GM21529 (cell line): ENCODE measurements around the gene VAPB.

Source experiments
- ATAC-seq: cut with Tn5 transposase; IDR thresholded peaks from one replicate; pipeline ENCODE4 v1.9.1; 2021; ENCODE audit not compliant: unreplicated experiment

The VAPB gene

DNA sequence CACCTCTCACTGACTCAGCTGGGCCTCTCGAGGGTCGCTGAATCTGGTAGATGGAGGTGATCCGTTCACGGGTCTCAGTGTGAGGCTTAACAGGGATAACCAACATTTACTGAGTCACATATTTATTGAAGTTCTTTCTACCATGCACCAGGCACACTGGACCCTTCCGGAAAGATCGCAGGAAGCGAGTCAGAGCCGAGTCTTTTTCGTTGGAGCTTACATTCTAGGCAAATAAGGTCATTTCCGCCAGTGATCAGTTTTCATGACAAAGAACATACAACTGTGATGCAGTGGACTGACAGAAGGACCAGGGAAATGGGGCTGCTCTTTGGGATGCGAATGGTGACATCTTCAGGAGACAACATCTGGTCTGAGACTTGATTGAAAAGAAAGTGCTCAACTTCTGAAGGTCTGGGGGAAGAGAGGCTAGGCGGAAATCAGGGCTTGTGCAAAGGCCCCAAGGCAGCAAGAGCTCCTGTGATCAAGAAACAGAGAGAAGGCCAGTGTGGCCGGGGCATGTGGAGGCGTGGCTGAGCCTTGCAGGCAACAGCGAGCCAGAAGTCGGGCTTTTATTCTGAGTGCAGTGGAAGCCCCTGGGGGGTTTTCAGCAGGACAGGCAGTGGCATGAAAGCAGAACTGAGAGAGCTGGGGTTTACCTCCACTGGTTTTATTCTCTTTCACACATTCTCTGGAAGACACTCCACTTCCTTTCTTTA is 69.5 kb downstream of the VAPB start:
- ATAC-seq, result peak; percentile 98

DNA sequence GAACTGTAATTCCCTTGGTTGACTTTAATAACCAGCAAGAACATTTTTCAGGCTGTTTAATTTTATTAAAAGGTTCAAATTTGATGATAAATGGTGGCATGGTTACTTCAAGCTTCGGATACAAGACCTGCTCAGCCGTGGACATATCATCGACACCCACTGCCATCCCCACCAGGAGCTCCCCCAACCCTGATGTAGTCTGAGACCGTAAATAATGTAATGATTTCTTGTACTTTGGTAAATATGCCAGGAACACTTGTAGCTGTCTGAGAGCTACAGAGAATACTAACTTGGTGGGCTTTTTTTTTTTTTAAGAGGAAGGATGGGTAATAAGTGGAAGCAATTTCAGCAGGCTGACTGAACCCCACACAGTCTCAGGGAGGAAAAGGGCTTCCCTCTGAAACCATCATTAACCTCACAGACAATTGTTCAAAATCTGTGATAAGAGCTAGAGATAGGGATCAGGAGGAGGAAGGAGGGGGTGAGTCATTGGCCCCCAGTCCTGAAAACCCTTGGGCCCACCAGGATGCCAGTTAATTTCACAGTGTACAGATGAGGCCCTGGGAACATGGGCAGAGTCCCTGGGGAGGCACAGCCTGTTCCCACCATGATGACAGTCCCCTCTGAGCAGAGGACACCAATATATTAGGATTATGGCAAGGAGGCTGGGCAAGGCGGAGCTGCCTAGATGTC is 70.2 kb downstream of the VAPB start:
- peak; percentile 11 for ATAC-seq

DNA sequence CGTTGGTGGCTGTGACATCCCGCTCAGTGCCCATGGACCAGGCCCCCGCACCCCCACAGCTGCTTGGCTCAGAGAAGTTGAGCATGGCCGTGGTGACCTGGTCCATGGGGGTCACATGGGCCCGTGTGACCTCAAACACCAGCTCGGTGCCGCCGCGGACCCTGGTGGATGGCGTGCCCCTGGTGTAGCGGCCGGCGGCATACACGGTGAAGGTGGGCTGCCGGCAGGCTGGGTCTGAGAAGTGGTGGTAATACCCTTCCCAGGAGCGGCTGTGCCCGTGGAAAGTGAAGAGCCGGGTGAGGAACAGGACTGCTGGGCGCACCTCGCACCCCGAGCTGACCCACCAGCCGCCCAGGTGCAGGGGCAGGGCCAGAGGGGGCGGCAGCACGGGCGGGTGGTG is 72.1 kb downstream of the VAPB start:
- ATAC-seq, result no peak

DNA sequence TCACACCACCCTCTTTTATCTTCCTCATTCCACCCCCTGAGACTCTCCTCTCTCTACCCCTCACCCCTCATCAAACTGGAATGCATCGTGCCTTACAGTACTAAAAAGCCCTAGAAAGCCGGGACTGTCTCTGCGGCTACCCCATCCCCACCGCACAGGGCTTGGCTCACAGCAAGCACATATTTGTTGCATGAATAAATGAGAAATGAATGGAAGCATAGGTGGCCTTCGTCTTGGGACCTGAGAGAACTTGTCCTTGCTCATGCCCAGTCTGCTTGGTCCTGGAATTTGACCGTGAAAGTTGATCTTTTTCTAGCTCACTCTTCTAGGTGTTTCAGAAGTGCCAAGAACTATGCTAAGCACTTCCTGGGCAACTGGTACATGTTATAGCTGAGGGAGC is 72.9 kb downstream of the VAPB start:
- no peak for ATAC-seq

DNA sequence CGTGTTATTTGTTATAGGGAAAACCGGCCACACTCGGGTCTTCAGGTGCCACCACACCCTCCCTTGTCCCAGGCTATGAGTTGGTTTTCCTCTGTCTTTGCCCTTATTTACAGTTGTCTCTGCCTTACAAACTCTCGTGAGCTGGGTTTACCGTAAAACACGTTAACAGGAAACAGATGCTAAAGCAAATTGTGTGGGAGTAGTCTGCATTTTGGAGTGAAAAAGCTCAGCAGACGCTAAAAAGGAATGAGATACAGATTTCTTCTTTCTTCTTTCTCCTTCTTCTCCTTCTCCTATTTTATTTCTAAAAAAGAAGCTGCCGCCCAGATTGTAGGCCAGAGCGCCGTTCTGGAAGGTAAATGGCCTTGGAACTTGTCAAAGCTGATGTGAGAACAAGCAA is 74.2 kb downstream of the VAPB start:
- no peak for ATAC-seq

DNA sequence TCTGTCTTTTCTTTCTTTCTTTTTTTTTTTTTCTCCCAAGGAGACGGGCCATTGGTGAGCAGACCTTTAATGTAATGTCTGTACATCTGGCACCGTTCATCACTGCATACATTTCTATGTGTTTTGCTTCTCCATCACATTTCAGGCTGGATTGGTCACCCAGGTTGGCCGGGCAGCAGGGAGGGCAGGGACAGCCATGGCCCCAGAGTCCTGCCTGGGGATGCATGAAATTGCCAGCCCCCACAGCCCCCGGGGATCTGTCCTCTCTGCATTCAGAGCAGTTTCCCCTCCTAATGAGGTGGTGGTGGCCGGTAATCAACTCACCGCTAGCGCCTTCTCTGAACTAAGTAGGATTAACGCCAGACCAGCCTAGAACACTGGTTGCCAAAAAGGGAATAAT is 75.8 kb downstream of the VAPB start:
- no peak for ATAC-seq

DNA sequence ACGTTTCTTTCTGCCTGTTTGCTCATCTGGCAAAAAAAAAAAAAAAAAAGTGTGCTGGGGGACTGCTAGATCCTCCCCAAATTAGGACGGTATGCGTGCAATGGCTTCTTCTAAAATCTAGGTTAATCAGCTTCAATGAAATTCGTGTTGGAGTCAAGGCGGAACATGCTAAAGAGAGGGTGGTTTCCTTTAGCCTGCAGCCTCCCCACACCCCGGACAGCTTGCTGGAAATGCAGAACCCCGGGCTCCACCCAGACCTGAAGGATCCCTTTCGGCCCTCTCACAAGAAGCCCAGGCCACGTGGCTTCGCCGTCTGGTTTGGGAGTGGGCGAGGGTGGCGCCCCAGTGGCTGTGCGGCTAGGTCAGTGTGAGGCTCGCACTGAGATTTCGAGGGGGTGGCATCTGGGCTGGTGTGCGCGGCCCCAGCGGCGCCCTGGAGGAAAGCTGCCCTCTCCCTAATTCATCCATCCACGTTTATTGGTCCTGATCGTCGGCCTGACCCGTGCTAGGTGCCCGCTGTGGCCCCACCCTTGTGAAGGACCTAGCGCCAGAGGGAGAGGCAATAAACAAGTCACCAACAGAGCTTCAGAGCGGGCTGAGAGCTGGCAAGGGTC is 77.2 kb downstream of the VAPB start:
- ATAC-seq, result no peak

DNA sequence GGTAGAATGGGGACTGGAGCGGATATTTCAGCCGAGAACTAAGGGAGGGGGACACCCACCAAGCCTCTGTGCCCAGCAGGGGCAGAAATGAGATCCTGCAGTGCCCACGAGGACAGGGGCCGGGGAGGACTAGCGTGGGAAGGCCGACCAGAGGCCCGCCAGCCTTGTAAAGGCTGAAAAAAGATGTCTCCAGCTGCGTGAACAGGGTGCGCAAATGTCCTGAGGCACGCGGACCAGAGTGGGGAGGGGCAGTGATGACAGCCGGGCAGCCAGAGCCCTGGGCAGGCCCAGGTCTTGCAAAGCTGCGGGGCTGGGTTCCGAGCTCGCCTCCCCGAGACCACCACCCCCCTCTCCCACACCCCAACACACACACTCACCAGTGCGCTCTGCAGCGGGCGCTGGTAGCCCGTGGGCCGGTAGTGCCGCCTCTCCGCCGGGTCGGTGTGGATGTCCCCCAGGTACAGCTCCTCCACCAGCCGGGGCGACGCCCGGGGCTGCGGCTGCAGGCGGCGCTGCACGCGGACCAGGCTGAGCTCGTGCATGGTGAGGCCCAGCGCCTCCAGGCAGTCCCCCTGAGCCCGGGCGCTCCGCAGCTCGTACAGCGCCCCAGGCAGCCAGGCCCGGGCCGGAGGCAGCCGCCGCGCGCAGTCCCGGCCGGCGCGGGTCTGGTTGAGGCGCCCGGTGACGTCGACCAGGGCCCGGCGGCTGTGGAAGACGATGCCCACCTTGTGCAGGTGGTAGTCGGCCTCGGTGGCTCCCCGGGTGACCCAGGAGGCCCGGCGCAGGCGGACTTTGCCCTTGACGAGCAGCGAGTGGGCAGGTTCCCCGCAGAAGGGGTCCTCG is 77.9 kb downstream of the VAPB start:
- no peak for ATAC-seq

DNA sequence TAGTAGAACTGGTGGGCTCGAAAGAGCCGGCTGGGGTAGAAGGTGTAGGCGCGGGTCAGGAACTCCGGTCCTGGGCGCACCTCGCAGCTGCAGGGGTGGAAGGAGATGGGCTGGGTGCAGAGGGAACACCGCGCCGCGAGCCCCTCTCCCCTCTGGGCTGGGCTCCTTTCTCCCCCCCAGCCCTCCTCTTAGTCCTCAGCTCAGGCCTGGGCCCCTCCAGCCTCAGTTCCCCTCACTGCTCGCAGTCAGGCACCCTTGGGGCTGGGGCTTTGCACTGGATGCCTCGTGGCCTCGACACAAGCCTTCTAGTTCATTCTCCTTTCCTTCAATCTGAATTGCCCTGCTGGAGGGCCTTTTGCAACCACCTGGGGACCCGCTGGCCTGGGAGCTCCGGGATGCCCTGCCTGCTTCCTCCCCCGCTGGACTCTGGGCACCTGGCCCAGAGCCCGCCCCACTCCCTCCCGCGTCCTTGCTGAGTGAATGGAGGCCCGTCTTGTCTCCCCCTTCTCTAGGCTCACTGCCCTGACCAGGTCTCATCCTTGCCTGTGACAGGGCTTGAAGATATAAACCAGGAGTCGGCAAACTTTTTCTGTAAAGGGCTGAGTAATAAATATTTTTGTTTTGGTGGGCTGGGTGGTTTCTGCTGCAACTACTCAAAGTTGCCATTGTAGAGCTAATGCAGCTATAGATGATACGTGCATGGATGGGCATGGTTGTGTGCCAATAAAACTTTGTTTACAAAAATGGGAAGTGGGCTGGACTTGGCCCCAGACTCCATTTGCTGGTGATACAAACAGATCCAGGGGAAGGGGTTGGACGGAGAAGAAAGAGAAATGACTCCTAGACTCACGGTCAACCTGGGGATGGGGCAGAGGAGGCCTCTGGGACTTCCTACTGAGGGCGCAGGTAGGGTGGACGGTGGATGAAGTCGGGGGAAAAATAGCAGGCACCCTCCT is 78.8 kb downstream of the VAPB start:
- ATAC-seq, result no peak

DNA sequence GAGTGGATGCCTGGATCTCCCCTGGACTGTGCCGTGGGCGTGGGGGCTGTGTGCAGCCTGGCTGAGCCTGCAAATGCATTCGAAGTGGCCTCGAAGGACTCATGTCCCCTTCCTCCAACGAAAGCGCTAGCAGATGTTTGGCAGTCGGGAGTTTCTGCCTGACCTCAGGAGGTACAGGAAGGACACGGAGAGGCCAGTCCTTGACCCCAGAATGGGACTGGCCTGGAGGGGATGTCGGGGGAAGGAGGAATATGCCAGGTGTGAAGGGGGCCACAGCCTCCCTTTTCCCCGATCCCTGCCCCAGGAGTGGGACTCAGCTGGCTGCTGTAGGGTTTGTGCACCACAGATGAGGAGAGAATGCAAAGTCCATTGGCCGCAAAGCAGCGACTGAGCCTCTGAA is 80.6 kb downstream of the VAPB start:
- ATAC-seq, result no peak

DNA sequence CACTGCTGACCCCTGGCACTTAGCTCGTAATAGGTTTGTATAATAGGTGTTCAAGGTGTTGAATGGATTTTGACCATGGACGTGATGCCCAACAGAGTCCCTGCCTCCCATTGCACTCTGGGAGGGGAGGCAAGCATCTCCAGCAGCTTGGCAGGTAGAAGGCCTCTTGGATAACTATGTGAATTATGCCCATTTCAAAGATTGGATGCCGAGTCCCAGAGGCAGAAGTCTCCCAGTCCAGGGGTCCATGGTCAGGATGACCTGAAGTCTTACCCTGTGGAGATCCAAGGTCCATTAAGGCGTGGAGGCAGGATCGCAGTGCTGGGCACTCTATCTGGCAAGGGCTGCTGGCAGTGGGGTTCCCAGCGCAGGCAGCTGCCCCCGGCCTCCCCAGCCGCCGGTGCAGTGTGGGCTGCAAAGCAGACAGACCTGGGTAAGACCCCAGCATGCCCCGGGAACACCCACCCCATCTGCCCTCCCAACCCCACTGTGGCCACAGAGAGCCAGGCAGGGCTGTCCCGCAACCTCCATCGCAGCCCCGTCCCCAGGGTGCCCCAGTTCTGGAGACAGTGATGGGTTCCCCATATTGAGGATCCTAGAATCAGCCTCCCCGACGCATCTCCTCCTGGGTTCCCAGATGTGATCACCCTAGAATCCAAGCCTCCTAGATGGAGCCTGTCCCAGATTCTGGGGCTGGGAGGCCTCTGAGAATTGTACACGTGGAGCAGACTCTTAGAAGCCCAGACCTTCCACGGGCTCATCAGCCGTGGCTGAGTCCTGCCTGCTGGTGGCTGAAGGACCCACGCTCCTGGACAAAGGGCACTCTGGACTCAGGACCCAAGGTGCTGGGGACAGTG is 81.5 kb downstream of the VAPB start:
- ATAC-seq, result no peak

DNA sequence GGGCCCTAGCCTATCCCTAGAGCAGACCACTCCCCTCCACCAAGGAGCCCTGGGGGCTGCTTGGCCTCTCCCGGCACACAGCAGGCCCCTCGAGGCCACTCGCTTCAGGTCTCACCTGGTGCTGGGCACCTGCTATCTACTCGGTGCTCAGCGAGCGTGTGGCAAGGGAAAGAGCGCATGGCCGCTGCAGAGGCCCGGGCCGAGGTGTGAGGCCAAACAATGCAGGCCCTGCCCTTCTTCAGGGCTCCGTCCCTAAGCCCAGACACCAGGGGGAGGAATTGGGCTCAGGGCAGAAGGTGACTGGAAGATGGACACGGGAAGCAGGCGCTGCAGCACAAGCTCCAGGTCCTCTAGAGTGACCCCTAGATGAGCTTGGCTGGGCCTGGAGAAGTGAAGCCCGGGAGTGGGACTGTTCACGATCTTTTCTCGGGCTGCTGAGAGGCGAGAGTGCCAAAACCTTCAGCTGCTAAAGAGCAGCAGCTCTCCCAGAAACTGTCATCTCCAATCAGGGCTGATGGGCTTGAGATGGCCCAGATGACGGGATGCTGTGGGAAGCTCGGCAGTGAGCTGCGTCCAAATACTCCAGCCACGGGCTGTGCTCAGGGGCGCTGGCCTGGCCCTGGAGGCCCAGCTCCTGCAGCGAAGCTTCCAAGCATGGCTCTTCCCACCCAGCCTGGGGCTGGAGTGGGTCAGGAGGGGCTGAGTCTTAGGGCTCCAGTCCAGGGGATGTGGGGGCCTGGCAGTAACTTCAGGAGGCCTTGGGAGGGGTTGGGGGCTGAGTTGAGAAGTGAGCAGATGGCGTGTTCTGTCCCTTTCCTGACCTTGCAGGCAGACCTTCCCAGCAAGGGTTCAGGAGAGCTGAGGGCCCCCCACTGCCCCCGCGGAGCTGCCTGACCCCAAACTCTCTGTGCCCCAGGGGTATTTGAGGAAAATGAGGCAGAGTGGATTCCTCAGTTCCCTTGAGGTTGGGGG is 82.5 kb downstream of the VAPB start:
- ATAC-seq, result no peak

DNA sequence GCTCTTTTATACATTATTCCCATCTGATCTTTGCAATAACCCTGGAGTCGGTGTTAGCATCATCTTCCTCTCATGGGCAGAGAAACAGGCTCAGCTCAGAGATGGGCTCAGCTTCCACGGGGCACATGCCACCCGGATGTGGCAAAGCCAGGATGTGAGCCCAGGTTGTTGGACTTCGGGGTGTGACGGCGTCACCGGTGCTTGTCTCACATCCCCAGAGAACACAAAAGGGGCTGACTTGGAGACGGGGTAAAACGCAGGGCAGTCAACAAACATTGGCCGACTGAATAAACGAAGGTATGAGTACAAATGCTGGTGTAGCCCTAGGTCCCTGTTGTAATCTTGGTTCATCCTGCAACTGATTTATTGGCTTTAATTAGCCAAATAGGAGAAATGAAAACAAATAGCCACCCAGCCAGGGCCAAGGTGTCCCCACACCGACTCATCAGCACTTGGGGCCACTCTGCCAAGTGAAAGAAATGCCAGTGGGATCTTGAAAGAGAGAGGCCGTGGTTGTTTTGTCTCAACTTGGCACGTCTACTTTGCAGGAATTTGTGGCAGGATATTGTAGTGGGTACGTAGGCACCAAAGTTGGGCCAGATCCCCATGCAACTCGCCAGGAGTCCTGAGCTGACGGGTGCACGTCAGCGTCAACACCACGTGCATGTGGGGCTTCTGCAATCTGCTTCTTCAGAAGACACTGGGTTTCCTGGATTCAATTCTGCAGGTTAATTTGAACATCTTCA is 83.4 kb downstream of the VAPB start:
- ATAC-seq, result no peak

DNA sequence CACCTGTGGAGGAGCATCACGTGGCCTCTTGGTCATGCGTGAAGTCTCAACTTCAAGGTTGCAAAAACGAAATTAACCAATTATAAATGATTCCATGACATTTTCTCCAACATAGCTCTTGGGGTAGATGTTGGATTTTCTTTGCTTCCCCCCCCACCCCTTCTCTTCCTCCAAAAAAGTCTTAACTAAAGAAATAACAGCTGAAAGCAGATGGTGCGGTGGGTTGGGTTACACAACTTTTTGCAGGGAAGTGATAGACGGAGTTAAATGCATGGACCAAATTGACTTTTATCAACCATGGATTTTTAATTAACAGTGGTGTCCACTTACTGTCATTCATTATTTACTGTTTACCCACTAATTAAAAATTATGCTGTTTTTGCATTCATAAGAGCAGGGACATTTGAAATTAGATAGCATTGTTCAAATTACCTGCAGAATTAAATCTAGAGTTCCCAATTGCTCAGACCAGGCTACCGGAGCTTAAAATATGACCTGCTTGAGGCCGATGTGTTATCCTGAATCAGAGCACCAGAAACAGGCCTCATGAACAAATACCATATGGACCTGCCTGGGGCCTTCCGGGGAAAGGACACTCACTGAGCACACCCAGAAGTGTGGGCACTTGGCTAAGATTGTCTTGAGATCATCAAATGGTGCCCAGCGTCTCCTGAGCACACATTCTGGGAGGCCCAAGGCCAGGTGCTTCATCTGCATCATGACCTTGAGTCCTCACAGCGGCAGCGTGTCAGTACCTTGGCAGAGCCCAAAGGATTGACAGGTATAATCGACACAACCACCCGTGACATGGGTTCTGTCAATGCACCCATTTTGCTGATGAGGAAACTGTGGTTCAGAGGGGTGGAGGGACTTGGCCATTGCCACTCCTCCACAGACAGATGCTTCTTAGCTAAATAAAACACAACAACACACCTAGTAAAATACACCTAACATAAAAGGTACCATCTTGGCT is 84.7 kb downstream of the VAPB start:
- ATAC-seq, result no peak

DNA sequence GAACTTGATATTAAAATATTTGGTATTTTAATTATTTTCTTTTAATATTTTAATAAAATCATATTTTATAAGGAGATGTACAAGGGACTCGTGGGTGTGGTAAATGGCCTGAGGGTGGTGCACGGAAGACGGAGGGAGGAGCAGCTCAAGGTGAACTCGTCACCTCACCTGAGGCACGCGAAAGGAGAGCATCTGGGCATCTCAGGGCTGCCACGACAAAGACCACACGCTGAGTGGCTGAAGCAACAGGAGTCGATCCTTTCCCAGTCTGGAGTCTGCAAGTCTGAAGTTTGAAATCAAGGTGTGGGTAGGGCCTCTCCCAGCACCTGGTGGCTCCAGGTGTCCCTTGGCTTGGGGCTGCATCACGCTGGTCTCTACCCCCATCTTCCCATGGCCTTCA is 86.4 kb downstream of the VAPB start:
- no peak for ATAC-seq

DNA sequence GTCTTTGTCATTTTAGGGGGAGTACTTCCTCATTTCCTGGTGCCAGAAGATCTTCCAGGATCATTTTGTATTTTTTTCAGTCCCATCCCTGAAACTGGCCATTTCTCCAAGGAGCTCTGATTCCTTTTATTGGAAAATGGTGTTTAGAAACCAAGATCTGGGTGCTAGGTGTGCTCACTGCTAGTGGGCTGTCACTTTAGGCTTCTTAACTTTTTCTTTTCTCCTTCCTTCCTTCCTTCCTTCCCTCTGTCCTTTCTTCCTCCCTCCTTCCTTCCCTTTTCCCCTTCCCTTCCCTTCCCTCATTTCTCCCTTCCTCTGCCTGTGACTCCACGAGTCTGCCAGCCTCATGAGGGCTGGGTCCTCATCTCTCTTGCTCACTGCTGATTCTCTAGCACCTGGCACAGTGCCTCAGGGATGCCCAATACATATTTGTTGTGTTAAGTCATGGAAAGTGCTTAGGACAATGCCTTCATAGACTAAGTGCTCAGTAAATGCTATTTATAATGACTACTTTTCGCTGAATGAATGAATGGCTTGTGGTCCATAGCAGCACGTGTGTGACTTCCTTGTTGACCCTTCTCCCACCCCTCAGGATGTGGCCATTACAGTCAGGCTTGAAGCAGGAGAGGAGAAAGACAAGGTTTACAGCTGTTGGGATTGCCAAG is 89.2 kb downstream of the VAPB start:
- no peak for ATAC-seq
